Omental fat pad (tissue), 4 donors: ENCODE measurements around the gene CACFD1. TPM values are rescaled to one million over a fixed set of nuclear protein-coding genes. Genes with fewer than 3 reads are reported as not detected.
A peak's percentile ranks its signal among the peaks of the same experiment; 100 is the strongest.

Source experiments
- ATAC-seq: fragments of 150-250 bp; one replicate; pipeline ENCODE4 v1.9.1; 2016; ENCODE audit warnings: mild to moderate bottlenecking, moderate library complexity; ENCODE audit not compliant: low FRiP score
- DNase-seq: peaks from one replicate; pipeline ENCODE4 v3.0.0-alpha.2; 2019; ENCODE audit warnings: low spot score
- total RNA-seq, 4 donors: library from RNA; depleted of rRNA; stranded (reverse); fragments of >200 nt; gene quantifications; one replicate each; pipeline ENCODE4 v1.1.0, GENCODE V29; 2016
- TF ChIP-seq, protein P1 (sequence below), 3 donors: fragments of 450-650 bp; IDR thresholded peaks; one replicate each; pipeline ENCODE4 v1.5.1; 2016 to 2017; ENCODE audit warnings: antibody characterized with exemption in 3 of 3, mild to moderate bottlenecking in 3 of 3, moderate library complexity in 2 of 3

Gene CACFD1
- total RNA-seq, 4 donors from 2014 or later, result 2.7 to 6.9 (median 4.8) TPM

DNA sequence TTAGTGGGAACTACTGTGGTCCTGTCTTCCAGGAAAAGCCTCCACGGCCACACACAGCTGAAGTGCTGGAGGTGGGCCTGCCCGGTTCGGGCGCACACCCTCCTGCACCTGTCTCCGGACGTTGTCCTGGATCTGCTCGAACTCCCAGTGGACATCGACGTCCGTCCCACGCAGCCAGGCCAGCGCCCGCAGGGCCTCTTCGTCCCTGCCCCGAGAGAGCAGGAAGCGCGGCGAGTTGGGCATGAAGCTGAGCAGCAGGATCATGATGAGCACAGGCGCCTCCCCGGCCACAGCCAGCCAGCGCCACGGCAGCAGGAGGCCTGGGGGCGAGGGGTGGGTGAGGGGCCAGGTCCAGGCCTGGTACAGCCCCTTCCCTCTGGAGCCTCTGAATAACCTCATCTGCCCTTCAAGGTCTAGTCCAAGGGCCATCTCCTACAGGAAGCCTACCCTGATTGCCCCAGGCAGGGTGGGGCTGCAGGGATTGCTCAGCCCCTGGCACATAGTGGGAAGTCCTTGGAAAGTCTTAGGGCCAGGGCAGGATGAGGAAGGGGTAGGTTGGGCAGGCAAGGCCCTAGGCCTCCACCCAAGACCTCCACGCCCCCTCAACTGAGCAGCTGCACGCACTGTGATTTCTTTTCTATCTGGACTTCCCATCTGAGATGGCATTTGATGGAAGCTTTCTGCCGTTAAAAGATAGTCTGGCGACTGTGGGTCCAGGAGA, 15.7 kb downstream of the CACFD1 start:
- no peak for ATAC-seq
- DNase-seq, result no peak
- TF ChIP-seq, protein P1, sequence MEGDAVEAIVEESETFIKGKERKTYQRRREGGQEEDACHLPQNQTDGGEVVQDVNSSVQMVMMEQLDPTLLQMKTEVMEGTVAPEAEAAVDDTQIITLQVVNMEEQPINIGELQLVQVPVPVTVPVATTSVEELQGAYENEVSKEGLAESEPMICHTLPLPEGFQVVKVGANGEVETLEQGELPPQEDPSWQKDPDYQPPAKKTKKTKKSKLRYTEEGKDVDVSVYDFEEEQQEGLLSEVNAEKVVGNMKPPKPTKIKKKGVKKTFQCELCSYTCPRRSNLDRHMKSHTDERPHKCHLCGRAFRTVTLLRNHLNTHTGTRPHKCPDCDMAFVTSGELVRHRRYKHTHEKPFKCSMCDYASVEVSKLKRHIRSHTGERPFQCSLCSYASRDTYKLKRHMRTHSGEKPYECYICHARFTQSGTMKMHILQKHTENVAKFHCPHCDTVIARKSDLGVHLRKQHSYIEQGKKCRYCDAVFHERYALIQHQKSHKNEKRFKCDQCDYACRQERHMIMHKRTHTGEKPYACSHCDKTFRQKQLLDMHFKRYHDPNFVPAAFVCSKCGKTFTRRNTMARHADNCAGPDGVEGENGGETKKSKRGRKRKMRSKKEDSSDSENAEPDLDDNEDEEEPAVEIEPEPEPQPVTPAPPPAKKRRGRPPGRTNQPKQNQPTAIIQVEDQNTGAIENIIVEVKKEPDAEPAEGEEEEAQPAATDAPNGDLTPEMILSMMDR (IDR thresholded peaks at IDR 0.05), result no peak

GRCh38 chr9:133476036-133476931, 16.5 kb downstream of the CACFD1 start:
- TF ChIP-seq, protein P1 (IDR thresholded peaks at IDR 0.05), result no peak
- no peak for DNase-seq
- peak; percentile 37 for ATAC-seq

DNA sequence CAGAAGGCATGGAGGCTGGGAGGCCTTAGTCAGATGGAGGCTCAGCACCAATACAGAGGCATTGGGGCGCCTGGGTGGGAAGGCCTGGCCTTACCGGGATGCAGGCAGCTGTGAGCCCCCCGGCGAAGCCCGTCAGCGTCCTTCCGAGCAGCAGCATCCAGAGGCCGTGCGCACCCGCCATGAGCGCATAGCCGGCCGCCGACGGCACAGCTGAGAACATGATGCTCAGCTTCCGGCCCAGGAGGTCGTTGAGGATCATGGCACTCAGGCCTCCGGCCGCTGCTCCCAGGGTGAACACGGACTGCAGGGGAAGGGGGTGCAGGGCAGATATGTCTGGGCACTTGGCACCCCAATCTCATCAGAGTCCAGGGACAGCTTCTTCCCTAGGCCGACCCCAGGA, 17.2 kb downstream of the CACFD1 start:
- no peak for DNase-seq
- TF ChIP-seq, protein P1 (IDR thresholded peaks at IDR 0.05), result no peak
- no peak for ATAC-seq

DNA sequence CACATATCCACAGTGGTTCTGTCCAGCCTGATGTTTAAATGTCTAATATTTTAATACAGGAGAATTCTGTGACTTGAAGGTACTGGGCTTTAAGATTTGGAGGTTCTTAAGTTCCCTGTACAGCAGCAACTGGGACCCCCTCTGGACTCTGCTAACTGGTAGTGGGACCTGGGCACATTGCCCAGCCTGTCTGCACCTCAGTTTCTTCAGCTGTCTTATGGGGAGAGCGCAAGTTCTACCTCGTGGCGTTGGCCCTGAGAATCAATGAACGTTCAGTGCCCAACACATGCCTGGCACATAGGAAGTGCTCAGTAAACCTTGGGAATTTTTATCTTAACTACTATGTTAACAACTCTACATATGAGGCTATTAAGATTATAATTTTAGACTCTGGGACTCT, 17.7 kb downstream of the CACFD1 start:
- no peak for DNase-seq
- TF ChIP-seq, protein P1 (IDR thresholded peaks at IDR 0.05), result no peak
- ATAC-seq, result no peak

- TF ChIP-seq, protein P1 (IDR thresholded peaks at IDR 0.05), result no peak
- no peak for DNase-seq
- peak; percentile 6 for ATAC-seq
Measured at GRCh38 chr9:133477992-133478850, 18.4 kb downstream of the CACFD1 start.

- TF ChIP-seq, protein P1 (IDR thresholded peaks at IDR 0.05), result no peak
- ATAC-seq (peak; percentile 96), DNase-seq (peak; percentile 66)
Measured at GRCh38 chr9:133478851-133479711, 19.3 kb downstream of the CACFD1 start, which contains the start of gene SLC2A6. TSS of gene SLC2A6 (minus strand) at chr9:133479099. CDS start at chr9:133479059, 40 bp downstream.
